Osteocyte (in vitro differentiated cells): ENCODE measurements around the gene RAPGEF2. TPM values are rescaled to one million over a fixed set of nuclear protein-coding genes. Genes with fewer than 3 reads are reported as not detected.
A peak's percentile ranks its signal among the peaks of the same experiment; 100 is the strongest.

Experiments used
- DNase-seq: peaks from one replicate; pipeline ENCODE4 v3.0.0; 2021; ENCODE audit warnings: mixed read lengths; ENCODE audit not compliant: unreplicated experiment; ENCODE audit errors: extremely low spot score
- H3K27ac Mint-ChIP-seq: one replicate; pipeline ENCODE4 v1.8.0; 2021; ENCODE audit warnings: mild to moderate bottlenecking, mixed read lengths; ENCODE audit not compliant: unreplicated experiment
- H3K27me3 Mint-ChIP-seq: one replicate; pipeline ENCODE4 v1.8.0; 2021; ENCODE audit warnings: mixed read lengths; ENCODE audit not compliant: unreplicated experiment
- H3K36me3 Mint-ChIP-seq: one replicate; pipeline ENCODE4 v1.8.0; 2021; ENCODE audit warnings: mixed read lengths; ENCODE audit not compliant: unreplicated experiment
- H3K4me1 Mint-ChIP-seq: one replicate; pipeline ENCODE4 v1.8.0; 2021; ENCODE audit warnings: mixed read lengths; ENCODE audit not compliant: unreplicated experiment
- H3K4me3 Mint-ChIP-seq: one replicate; pipeline ENCODE4 v1.8.0; 2021; ENCODE audit warnings: mild to moderate bottlenecking, moderate library complexity, mixed read lengths; ENCODE audit not compliant: unreplicated experiment
- H3K9me3 Mint-ChIP-seq: one replicate; pipeline ENCODE4 v1.8.0; 2021; ENCODE audit warnings: mixed read lengths; ENCODE audit not compliant: unreplicated experiment
- CTCF ChIP-seq: fragments of 200-600 bp; sonication (generic); IDR thresholded peaks from 2 replicates; pipeline ENCODE4 v1.5.0; 2021; ENCODE audit warnings: antibody characterized with exemption, mild to moderate bottlenecking, moderate library complexity
- total RNA-seq: library from RNA; stranded (reverse); gene quantifications from 2 replicates; pipeline ENCODE4 v1.2.1, GENCODE V29; 2021

RAPGEF2 gene
- total RNA-seq, 1 donor from 2014 or later: 22.7 TPM

- no peak for DNase-seq
- Mint-ChIP-seq H3K36me3 (peaks cover 9% of the 10 kb centered on the region), H3K4me1 (no peaks in the 10 kb centered on the region), H3K4me3 (no peak overlapping the region), H3K9me3 (peaks cover 15% of the 10 kb centered on the region), H3K27ac (no peak overlapping the region), H3K27me3 (no peaks in the 10 kb centered on the region)
- TF ChIP-seq CTCF: no peak
These were observed 280.1 kb downstream of the RAPGEF2 start for GRCh38 chr4:159382856-159383561.

- H3K4me1 Mint-ChIP-seq: no peaks in the 10 kb centered on the region
- peaks cover 15% of the 10 kb centered on the region for H3K9me3 Mint-ChIP-seq
- H3K4me3 Mint-ChIP-seq: no peak overlapping the region
- H3K27me3 Mint-ChIP-seq: no peaks in the 10 kb centered on the region
- DNase-seq: no peak
- peaks cover 9% of the 10 kb centered on the region for H3K36me3 Mint-ChIP-seq
- no peak overlapping the region for H3K27ac Mint-ChIP-seq
- no peak for TF ChIP-seq CTCF
These were observed 280.7 kb downstream of the RAPGEF2 start for GRCh38 chr4:159383562-159383931.

GRCh38 chr4:159384017-159384416 lies 281.1 kb downstream of the RAPGEF2 start:
- Mint-ChIP-seq H3K4me3 (no peak overlapping the region), H3K4me1 (no peaks in the 10 kb centered on the region), H3K27me3 (no peaks in the 10 kb centered on the region), H3K9me3 (peaks cover 15% of the 10 kb centered on the region), H3K36me3 (peaks cover 9% of the 10 kb centered on the region), H3K27ac (no peak overlapping the region)
- no peak for DNase-seq
- TF ChIP-seq CTCF: no peak

- TF ChIP-seq CTCF: peak; percentile 38
- Mint-ChIP-seq H3K9me3 (peaks cover 15% of the 10 kb centered on the region), H3K27me3 (no peaks in the 10 kb centered on the region), H3K4me1 (peaks cover 2% of the 10 kb centered on the region), H3K36me3 (peaks cover 9% of the 10 kb centered on the region), H3K4me3 (no peak overlapping the region), H3K27ac (no peak overlapping the region)
- no peak for DNase-seq
These were observed 281.8 kb downstream of the RAPGEF2 start for GRCh38 chr4:159384632-159385031.

- Mint-ChIP-seq H3K36me3 (peaks cover 9% of the 10 kb centered on the region), H3K27me3 (no peaks in the 10 kb centered on the region), H3K27ac (no peak overlapping the region), H3K4me1 (peaks cover 15% of the 10 kb centered on the region), H3K4me3 (no peak overlapping the region), H3K9me3 (peaks cover 15% of the 10 kb centered on the region)
- no peak for DNase-seq
- no peak for TF ChIP-seq CTCF
These were observed 283.7 kb downstream of the RAPGEF2 start for GRCh38 chr4:159386620-159387019.
